Mesenteric fat pad (tissue), 1 donor: ENCODE data around the gene GMDS. TPM values are rescaled to one million over a fixed set of nuclear protein-coding genes. Genes with fewer than 3 reads are reported as not detected.

ENCODE experiments used
- DNase-seq: peaks from one replicate; pipeline ENCODE4 v3.0.0-alpha.2; 2020; ENCODE audit warnings: low spot score
- total RNA-seq: library from RNA; stranded (reverse); fragmentation: NEBNext Ultra II Directional; extraction: Animal tissue kit (Norgen Biotek cat#: 25700); gene quantifications from one replicate; pipeline ENCODE4 v1.2.1, GENCODE V29; 2021
- donor health status: DM: yes; HTN: yes; CAD: no.

The GMDS gene
- total RNA-seq, 1 donor from 2014 or later = 10.3 TPM

DNA sequence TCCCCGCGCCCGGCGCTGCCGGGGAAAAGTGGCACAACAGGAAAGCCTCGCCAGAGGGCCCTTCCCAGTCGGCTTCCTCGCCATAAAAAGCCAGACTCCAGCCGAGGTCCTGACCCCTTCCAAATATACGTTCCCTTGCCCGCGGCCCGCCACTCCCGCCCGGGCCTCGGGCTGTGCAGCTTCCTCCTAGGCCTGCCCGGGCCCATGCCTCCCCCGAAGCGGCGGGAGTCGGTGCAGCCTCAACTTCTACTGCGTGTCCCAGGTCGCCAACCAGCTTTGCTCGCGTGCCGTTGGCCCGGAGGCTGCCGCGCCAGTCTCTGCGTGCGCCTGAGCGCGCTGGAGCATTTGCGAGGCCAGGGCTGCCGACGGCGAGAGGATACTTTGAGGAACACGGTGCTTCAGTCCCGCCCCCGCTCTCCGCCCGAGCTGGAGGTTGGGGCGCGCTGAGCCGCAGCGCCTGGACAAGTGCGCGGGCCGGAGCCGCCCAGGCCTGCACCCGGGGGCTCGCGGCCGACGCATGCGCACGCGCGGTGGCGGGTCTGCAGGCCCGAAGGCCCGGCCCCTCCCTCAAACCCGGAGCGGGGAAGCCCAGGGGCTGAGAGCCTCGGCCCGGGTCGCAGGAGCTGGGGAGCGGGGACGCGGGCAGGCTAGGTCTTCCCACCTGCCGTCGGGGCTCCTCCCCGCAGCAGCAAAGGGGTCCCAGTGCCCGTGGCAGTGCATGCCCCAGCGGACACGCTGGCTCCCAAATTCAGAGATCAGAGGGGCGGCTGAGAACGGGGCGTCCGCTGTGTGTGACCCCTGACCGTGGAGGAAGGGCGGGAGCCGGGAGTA is 625.5 kb downstream of the GMDS start:
- DNase-seq = no peak

DNA sequence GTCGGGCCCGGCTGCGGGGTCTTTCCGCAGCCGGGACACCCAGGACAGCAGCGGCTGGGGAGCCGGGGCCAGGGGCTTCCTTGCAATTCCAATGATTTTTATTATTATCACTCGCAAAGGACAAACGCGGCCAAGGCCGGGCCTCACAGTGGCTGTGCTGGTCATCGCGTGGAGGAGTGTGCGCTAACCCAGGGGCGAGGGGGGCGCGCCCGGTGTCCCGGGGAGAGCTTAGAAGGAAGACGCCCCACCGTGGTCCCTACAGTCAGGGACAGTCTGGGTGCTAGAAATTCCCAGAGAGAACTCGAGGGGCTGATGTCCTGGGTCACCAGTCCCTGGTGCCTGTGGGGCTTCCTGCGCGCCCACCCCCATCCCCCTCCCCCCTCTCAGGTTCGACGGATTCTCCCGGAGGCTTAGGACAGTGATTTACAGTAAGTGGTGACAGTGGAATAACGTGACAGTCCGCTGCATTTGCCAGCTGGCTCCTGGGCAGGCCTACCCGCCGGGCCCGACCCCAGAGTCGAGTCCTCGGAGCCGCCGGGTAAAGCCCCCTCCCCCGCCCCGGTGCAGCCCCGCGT is 626.2 kb downstream of the GMDS start:
- DNase-seq = no peak

DNA sequence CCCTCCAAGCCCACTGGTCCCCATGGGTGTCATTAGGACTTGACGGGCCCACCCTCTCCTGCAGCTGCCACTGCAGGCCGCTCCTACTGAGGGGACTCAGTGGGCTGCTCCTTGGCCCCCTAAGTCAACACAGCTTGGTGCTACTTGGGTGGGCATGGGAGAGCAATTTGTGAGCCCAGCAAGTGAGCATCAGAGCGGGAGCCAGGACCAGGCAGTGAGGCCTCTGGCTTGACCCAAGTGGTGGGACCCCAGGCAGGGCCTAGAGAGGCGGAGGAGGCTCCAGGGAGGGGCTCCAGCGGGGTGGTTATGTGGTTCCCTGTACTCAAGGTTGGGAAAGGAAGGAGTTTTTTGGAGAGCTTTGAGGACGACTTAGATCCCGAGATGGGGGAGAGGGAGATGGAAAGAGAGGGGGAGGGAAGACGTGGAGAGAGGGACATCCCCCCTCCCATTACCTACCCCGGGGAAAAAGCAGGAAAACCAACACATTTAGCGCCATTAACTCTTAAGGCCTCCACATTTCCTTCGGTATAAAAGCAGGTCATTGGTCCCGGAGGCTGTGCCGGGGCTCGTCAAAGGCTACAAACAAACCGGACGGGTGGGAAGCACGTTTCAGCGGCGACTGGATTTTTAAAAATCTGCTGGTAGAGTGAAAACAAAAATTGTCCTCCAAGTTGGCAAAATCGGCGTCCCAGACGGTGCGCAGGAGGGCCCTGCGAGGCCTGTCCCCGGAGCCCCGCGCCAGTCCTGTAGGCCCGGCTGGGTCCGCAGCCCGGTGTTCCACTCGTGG is 626.9 kb downstream of the GMDS start:
- no peak for DNase-seq

DNA sequence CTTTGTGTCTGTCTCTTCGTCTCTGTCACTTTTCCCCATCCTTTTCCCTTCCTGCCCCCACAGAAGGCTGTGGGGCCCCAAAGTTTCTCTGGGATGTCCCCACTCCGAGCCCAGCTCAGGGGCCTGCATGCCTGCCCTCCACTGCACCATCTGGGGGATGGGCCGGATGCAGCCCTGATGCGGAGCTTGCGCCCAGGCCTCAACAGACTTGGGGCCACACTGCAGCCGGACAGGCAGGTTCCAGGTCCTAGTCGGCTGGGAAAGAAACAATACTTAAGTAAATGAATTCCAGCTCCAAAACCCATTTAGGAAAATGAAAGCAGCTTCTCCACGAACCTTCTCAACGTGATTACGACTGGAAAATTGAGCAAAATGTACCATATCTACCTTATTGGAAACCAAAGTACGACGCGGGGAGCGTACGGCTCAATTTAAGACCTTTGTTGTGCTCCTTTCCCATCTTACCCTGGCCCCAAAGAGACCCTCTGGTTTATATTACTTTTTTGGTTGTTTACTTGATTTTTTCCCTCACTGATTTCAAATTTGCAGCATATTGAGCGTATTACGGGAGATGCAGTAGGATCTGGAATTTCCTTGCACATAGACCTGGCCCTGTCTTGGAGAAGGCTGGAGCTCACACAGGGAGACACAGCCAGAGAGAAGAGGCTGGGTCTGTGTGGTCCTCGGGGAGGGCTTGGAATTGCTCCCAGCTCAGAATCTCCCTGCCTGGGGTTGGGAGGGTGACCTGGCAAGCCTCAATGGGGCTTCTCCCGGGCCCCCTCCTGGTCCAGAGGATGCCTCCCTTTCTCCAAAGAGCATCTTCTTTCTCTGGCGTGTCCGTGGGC is 627.7 kb downstream of the GMDS start:
- no peak for DNase-seq

DNA sequence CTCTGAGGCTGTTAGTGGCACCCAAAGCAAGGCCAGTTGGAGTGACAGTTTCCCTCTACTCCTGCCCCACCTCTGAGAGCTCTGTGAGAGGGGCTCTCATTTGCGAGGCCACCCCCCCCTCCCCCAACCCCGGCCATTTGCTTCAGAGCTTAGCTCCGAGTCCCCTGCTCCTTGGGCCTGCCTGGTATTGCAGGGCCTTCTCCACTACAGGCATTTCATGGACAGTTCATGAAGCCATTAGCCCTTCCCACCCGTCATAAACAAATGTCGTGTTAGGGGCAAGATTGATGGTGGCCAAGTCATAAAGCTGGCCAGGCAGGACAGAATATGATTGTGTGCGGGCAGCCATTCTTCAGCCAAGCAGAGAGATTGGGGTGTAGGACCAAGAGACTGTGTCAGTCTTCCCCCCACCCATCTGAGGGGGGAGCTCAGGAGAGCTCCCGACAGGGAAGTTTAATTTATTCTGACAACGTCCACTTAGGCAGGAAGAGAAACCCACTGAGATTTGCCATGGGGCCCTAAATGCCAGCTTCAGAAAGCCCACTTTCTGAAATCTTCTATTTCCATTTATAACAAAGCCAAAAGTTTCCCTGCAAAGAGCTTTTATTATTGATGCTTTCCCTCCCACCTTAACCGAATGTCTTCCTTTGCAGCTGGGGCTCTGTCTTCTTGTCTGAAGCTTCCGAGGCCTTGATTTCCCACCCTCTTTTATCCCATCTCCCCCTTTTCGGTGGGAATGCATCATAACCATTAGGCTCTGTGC is 628.5 kb downstream of the GMDS start:
- DNase-seq = no peak

DNA sequence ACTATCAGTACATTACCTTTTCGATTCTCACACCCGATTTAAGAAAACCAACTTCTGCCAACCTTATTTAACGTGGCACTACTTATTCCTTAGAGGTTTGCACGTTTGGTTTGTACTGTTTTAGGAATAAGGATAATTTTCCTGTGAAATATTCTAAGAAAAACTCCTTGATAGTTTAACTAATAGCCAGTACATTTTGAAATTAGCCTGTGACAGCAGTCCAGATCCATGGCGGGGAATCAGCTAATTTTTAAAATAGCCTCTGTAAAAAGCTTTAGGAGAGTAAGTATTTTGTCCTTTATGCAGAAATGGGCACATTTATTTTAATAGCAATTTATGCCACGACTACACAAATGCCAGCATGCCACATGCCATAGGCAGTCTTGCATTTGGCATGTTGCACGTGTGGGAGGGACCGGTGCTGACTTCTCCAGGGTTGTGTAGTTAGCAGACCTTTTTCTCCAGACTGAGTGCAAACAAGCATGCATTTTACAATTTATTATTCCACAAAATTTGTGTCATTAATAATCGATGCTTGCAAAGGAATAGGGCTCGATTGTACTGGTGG is 629.5 kb downstream of the GMDS start:
- DNase-seq = no peak

DNA sequence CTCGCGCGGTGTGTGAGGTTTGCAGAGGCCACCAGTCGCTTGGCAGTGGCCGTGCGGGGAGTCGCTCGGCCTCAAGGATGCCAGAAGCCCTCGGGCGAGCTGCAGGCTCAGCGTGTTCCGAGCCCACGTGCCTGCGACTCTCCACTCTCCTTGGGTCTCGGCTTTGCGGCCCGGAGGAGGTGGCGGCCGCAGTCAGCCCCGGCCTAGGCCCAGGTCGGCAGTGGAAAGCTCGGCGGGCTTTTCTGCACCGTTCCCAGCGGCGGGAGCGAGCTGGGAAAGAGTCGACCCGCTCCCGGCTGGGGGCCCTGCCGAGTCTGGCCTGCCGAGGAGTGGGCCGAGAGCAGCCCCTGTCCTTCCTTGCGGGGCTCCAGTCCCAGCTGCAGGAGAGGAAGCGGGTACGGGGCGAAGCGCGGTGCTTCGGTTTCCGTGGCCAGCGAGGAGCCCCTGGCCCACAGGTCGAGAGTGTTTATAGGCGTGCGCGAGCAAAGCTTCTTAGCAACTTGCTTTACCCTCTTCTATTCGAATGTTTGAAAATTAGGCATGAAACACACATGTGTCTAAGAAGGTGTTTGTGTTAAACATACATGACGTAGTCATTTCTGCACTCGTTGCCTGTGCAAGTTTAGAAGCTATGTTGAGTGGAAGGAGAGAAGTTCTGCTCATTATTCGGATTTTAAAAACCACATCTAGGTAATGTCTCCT is 630.1 kb downstream of the GMDS start:
- no peak for DNase-seq

DNA sequence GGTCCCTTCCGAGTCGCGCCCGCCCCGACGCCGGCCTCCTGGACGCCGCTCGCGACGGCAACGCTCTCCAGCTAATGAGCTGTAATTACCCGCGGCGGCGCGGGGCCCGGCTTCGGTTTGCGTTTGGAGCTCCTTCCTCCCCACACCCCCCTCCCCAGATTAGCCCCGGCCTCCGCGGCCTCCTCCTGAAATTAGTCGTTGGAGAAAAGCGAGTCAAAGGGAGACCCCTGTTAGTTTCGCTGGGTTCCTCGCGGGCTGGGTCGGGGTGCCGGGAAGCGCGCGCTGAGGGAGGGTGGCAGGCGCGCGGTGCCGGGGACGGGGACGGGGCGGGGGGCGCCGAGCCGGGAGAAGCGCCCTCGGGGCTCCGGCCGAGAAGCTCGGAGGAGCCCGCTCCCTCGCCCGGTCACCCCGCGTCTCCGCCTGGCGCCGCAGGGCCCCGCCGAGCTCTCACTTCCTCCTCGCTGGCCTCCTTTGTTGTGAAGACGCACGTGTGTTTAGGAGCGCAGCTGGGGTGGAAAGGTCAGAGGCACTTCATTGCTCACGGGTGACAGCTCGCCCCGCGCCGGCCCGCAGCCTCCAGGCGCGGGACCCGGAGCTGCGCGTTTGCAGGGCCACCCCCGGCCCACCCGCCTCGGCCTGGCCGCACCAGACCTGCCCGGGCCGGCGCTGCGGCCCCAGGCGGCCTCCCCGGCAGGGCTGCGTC is 630.8 kb downstream of the GMDS start:
- no peak for DNase-seq

DNA sequence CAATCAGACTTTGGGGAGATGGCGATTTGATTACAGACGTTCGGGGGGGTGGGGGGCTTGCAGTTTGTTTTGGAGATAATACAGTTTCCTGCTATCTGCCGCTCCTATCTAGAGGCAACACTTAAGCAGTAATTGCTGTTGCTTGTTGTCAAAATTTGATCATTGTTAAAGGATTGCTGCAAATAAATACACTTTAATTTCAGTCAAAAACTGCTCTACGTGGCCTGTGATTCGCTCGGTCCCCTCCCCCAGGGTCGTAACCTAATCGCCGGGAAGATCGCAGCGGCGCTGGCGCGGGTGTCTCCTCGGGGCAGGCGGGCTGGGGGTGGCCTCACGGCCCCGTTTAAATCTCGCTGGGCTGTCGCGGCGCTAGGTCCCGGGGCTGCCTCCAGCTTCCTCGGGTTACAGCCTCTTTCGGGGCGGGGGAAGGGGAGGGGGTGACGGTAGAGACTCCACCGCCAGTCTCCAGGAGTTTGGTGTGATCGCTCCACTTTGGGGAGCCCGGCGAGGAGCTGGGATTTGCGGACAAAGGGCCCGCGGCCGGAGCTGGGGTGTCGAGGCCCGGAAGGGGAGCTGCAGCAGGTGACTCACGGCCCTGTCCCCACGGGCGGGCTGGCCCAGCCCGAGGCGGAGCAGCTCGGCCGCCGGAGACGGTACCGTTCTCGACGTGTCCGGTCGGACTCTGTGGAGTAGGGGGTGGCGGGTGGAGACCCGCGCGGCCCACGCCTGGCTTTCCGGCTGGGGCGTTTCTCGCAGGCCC is 631.5 kb downstream of the GMDS start:
- no peak for DNase-seq

DNA sequence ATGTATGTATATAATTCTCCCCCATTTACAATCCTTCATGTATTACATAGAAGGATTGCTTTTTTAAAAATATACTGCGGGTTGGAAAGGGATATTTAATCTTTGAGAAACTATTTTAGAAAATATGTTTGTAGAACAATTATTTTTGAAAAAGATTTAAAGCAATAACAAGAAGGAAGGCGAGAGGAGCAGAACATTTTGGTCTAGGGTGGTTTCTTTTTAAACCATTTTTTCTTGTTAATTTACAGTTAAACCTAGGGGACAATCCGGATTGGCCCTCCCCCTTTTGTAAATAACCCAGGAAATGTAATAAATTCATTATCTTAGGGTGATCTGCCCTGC is 632.1 kb downstream of the GMDS start:
- no peak for DNase-seq

DNA sequence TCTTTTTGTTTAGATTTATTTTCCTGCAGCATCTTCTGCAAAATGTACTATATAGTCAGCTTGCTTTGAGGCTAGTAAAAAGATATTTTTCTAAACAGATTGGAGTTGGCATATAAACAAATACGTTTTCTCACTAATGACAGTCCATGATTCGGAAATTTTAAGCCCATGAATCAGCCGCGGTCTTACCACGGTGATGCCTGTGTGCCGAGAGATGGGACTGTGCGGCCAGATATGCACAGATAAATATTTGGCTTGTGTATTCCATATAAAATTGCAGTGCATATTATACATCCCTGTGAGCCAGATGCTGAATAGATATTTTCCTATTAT is 632.5 kb downstream of the GMDS start:
- no peak for DNase-seq

DNA sequence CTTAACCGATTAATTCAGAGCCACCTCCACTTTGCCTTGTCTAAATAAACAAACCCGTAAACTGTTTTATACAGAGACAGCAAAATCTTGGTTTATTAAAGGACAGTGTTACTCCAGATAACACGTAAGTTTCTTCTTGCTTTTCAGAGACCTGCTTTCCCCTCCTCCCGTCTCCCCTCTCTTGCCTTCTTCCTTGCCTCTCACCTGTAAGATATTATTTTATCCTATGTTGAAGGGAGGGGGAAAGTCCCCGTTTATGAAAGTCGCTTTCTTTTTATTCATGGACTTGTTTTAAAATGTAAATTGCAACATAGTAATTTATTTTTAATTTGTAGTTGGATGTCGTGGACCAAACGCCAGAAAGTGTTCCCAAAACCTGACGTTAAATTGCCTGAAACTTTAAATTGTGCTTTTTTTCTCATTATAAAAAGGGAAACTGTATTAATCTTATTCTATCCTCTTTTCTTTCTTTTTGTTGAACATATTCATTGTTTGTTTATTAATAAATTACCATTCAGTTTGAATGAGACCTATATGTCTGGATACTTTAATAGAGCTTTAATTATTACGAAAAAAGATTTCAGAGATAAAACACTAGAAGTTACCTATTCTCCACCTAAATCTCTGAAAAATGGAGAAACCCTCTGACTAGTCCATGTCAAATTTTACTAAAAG is 633.0 kb downstream of the GMDS start:
- no peak for DNase-seq

DNA sequence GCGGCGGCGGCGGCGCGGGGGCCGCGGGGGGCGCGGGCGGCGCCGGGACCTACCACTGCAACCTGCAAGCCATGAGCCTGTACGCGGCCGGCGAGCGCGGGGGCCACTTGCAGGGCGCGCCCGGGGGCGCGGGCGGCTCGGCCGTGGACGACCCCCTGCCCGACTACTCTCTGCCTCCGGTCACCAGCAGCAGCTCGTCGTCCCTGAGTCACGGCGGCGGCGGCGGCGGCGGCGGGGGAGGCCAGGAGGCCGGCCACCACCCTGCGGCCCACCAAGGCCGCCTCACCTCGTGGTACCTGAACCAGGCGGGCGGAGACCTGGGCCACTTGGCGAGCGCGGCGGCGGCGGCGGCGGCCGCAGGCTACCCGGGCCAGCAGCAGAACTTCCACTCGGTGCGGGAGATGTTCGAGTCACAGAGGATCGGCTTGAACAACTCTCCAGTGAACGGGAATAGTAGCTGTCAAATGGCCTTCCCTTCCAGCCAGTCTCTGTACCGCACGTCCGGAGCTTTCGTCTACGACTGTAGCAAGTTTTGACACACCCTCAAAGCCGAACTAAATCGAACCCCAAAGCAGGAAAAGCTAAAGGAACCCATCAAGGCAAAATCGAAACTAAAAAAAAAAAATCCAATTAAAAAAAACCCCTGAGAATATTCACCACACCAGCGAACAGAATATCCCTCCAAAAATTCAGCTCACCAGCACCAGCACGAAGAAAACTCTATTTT is 633.7 kb downstream of the GMDS start:
- no peak for DNase-seq

DNA sequence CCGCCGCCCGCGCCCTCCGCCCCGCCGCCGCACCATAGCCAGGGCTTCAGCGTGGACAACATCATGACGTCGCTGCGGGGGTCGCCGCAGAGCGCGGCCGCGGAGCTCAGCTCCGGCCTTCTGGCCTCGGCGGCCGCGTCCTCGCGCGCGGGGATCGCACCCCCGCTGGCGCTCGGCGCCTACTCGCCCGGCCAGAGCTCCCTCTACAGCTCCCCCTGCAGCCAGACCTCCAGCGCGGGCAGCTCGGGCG is 634.2 kb downstream of the GMDS start:
- DNase-seq = no peak

DNA sequence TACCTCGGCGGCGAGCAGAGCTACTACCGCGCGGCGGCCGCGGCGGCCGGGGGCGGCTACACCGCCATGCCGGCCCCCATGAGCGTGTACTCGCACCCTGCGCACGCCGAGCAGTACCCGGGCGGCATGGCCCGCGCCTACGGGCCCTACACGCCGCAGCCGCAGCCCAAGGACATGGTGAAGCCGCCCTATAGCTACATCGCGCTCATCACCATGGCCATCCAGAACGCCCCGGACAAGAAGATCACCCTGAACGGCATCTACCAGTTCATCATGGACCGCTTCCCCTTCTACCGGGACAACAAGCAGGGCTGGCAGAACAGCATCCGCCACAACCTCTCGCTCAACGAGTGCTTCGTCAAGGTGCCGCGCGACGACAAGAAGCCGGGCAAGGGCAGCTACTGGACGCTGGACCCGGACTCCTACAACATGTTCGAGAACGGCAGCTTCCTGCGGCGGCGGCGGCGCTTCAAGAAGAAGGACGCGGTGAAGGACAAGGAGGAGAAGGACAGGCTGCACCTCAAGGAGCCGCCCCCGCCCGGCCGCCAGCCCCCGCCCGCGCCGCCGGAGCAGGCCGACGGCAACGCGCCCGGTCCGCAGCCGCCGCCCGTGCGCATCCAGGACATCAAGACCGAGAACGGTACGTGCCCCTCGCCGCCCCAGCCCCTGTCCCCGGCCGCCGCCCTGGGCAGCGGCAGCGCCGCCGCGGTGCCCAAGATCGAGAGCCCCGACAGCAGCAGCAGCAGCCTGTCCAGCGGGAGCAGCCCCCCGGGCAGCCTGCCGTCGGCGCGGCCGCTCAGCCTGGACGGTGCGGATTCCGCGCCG is 634.7 kb downstream of the GMDS start:
- DNase-seq = no peak

DNA sequence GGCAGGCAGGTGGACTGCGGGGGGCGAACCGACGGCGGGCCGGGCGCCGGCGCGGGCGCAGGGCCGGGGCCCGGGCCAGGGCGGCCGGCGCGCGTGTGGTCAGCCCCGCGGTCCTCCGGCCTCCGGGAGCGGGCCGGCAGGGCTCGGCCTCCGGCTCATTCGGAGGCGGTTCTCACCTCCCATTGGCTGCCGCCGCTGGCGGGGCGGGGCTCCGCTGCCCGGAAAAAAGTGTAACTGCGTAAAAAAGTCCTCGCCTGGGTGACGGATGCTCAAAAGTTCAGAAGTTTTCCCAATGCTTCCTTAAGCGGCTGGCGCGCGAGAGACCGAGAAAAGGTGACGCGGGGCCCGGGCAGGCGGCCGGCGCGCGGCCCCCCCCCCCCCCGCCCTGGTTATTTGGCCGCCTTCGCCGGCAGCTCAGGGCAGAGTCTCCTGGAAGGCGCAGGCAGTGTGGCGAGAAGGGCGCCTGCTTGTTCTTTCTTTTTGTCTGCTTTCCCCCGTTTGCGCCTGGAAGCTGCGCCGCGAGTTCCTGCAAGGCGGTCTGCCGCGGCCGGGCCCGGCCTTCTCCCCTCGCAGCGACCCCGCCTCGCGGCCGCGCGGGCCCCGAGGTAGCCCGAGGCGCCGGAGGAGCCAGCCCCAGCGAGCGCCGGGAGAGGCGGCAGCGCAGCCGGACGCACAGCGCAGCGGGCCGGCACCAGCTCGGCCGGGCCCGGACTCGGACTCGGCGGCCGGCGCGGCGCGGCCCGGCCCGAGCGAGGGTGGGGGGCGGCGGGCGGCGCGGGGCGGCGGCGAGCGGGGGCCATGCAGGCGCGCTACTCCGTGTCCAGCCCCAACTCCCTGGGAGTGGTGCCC is 635.5 kb downstream of the GMDS start, which contains the start of gene FOXC1:
Gene FOXC1 (plus strand): TSS at position 268 of the 849 bp plus-strand sequence. CDS start 531 bp downstream, at position 799.
- DNase-seq = peak; percentile 95
